Measurements from ENCODE around the gene ABCA5.

- TF ChIP-seq MAX (IDR thresholded peaks at IDR 0.05) (peak; percentile 83), EGR1 (IDR thresholded peaks at IDR 0.05) (no peak), YY1 (IDR thresholded peaks at IDR 0.05; ENCODE audit: low read depth) (peak; percentile 41; the same call in 1 of the 2 replicates), REST (IDR thresholded peaks at IDR 0.05; ENCODE audit: low read depth) (no peak), RAD21 (IDR thresholded peaks at IDR 0.05; ENCODE audit: low read depth) (no peak), CEBPB (IDR thresholded peaks at IDR 0.05) (no peak), TEAD4 (IDR thresholded peaks at IDR 0.05) (no peak), EP300 (IDR thresholded peaks at IDR 0.05; ENCODE audit: borderline replicate concordance) (no peak), TCF12 (IDR thresholded peaks at IDR 0.05; ENCODE audit: low read depth) (no peak; the same call in 1 of the 2 replicates), NFIC (IDR thresholded peaks at IDR 0.05) (no peak), TAF1 (IDR thresholded peaks at IDR 0.05; ENCODE audit: low read depth) (peak; percentile 63), USF1 (IDR thresholded peaks at IDR 0.05) (no peak), CREB1 (IDR thresholded peaks at IDR 0.05; ENCODE audit: low read depth) (no peak)
Measured at GRCh38 chr17:69327060-69327831, at the start of gene ABCA5.
